ENCODE results near the gene TINAG.
"Not testable (repeated sequence)": the region's sequence is repeated elsewhere in the genome, so short reads cannot be mapped to it uniquely, and the experiment has no call there.

The TINAG gene

GRCh38 chr6:54315656-54316055 lies 7.4 kb downstream of the TINAG start (continued):
- TF ChIP-seq, protein P1, sequence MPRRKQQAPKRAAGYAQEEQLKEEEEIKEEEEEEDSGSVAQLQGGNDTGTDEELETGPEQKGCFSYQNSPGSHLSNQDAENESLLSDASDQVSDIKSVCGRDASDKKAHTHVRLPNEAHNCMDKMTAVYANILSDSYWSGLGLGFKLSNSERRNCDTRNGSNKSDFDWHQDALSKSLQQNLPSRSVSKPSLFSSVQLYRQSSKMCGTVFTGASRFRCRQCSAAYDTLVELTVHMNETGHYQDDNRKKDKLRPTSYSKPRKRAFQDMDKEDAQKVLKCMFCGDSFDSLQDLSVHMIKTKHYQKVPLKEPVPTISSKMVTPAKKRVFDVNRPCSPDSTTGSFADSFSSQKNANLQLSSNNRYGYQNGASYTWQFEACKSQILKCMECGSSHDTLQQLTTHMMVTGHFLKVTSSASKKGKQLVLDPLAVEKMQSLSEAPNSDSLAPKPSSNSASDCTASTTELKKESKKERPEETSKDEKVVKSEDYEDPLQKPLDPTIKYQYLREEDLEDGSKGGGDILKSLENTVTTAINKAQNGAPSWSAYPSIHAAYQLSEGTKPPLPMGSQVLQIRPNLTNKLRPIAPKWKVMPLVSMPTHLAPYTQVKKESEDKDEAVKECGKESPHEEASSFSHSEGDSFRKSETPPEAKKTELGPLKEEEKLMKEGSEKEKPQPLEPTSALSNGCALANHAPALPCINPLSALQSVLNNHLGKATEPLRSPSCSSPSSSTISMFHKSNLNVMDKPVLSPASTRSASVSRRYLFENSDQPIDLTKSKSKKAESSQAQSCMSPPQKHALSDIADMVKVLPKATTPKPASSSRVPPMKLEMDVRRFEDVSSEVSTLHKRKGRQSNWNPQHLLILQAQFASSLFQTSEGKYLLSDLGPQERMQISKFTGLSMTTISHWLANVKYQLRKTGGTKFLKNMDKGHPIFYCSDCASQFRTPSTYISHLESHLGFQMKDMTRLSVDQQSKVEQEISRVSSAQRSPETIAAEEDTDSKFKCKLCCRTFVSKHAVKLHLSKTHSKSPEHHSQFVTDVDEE (CRISPR knock-in tag; IDR thresholded peaks at IDR 0.05) = no peak

- TF ChIP-seq, protein P2, sequence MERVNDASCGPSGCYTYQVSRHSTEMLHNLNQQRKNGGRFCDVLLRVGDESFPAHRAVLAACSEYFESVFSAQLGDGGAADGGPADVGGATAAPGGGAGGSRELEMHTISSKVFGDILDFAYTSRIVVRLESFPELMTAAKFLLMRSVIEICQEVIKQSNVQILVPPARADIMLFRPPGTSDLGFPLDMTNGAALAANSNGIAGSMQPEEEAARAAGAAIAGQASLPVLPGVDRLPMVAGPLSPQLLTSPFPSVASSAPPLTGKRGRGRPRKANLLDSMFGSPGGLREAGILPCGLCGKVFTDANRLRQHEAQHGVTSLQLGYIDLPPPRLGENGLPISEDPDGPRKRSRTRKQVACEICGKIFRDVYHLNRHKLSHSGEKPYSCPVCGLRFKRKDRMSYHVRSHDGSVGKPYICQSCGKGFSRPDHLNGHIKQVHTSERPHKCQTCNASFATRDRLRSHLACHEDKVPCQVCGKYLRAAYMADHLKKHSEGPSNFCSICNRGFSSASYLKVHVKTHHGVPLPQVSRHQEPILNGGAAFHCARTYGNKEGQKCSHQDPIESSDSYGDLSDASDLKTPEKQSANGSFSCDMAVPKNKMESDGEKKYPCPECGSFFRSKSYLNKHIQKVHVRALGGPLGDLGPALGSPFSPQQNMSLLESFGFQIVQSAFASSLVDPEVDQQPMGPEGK (CRISPR knock-in tag; IDR thresholded peaks at IDR 0.05; ENCODE audit: borderline replicate concordance) = no peak
- TF ChIP-seq, protein P3, sequence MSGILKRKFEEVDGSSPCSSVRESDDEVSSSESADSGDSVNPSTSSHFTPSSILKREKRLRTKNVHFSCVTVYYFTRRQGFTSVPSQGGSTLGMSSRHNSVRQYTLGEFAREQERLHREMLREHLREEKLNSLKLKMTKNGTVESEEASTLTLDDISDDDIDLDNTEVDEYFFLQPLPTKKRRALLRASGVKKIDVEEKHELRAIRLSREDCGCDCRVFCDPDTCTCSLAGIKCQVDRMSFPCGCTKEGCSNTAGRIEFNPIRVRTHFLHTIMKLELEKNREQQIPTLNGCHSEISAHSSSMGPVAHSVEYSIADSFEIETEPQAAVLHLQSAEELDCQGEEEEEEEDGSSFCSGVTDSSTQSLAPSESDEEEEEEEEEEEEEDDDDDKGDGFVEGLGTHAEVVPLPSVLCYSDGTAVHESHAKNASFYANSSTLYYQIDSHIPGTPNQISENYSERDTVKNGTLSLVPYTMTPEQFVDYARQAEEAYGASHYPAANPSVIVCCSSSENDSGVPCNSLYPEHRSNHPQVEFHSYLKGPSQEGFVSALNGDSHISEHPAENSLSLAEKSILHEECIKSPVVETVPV (CRISPR knock-in tag; IDR thresholded peaks at IDR 0.05) = no peak
- TF ChIP-seq ZNF8 (CRISPR knock-in tag; IDR thresholded peaks at IDR 0.05) = no peak
- no peak for TF ChIP-seq TOX (CRISPR knock-in tag; IDR thresholded peaks at IDR 0.05; ENCODE audit: borderline replicate concordance)
- TF ChIP-seq ARNTL (CRISPR knock-in tag; IDR thresholded peaks at IDR 0.05; ENCODE audit: borderline replicate concordance, low read depth) = no peak
- TF ChIP-seq ZNF565 (CRISPR knock-in tag; conservative IDR thresholded peaks at IDR 0.05; ENCODE audit: low read depth) = no peak
- TF ChIP-seq BACH2 (CRISPR knock-in tag; IDR thresholded peaks at IDR 0.05; ENCODE audit: borderline replicate concordance) = no peak
- TF ChIP-seq SNAI2 (CRISPR knock-in tag; IDR thresholded peaks at IDR 0.05) = no peak
- TF ChIP-seq ZFP30 (CRISPR knock-in tag; IDR thresholded peaks at IDR 0.05) = no peak
- TF ChIP-seq POU6F1 (CRISPR knock-in tag; IDR thresholded peaks at IDR 0.05; ENCODE audit: borderline replicate concordance, low read depth) = no peak
- no peak for TF ChIP-seq ZC3H10 (CRISPR knock-in tag; IDR thresholded peaks at IDR 0.05)
- no peak for TF ChIP-seq ZFP3 (CRISPR knock-in tag; IDR thresholded peaks at IDR 0.05)
- TF ChIP-seq ISL1 (CRISPR knock-in tag; IDR thresholded peaks at IDR 0.05) = no peak
- TF ChIP-seq, protein P1 (CRISPR knock-in tag; IDR thresholded peaks at IDR 0.05) = no peak
- ATAC-seq = no peak
Observed at GRCh38 chr6:54320871-54321270, 12.6 kb downstream of the TINAG start.

DNA sequence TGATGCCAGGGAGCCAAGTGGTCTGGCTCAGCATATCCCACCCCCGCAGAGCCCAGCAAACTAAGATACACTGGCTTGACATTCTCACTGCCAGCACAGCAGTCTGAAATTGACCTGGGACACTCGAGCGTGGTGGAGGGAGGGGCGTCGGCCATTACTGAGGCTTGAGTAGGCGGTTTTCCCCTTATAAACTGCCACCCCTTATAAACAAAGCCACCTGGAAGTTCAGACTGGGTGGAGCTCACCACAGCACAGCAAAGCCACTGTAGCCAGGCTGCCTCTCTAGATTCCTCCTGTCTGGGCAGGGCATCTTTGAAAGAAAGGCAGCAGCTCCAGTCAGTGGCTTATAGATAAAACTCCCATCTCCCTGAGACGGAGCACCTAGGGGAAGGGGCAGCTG lies 19.4 kb downstream of the TINAG start:
- TF ChIP-seq RARB (CRISPR knock-in tag; IDR thresholded peaks at IDR 0.05) = no peak
- TF ChIP-seq ISL1 (CRISPR knock-in tag; IDR thresholded peaks at IDR 0.05) = no peak
- TF ChIP-seq GLIS3 (CRISPR knock-in tag; IDR thresholded peaks at IDR 0.05) = no peak
- no peak for TF ChIP-seq SNAI2 (CRISPR knock-in tag; IDR thresholded peaks at IDR 0.05)
- no peak for TF ChIP-seq ZNF565 (CRISPR knock-in tag; conservative IDR thresholded peaks at IDR 0.05; ENCODE audit: low read depth)
- no peak for ATAC-seq

GRCh38 chr6:54331571-54331970 lies 23.3 kb downstream of the TINAG start:
- not testable (repeated sequence) for ATAC-seq

Data from SK-N-SH treated with all-trans-retinoic acid at 6 μM for 48 hours (cell line).